SK-N-SH (cell line): ENCODE results near the gene HS1BP3. TPM values are rescaled to one million over a fixed set of nuclear protein-coding genes. Genes with fewer than 3 reads are reported as not detected.

Experiments used
- CTCF ChIA-PET: fragments of 300-600, 350-600 bp; formaldehyde crosslinking; extraction: SDS; loops from one replicate; lab custom pipeline; 2021; lab: Yijun Ruan, JAX
- POLR2A ChIA-PET: fragments of 350-600 bp; sonication (Branson Sonifier 250); formaldehyde crosslinking; extraction: SDS; loops from one replicate; lab custom pipeline; 2020; ENCODE audit warnings: antibody characterized with exemption, inconsistent platforms; lab: Yijun Ruan, JAX
- DNase-seq: peaks from one replicate; pipeline ENCODE4 v3.0.0; 2012
- H2AFZ ChIP-seq: fragments of 200-600 bp; sonication (generic); 2 replicates; pipeline ENCODE4 v1.8.1; 2016; ENCODE audit warnings: antibody characterized with exemption, mild to moderate bottlenecking, low read depth
- H3F3A ChIP-seq: fragments of 200-600 bp; sonication (generic); replicated peaks from 2 replicates; pipeline ENCODE3; 2016; ENCODE audit warnings: antibody characterized with exemption, mild to moderate bottlenecking; ENCODE audit not compliant: insufficient read depth
- H3K27ac ChIP-seq, 2 experiments: fragments of 200-500 bp in 1 of 2; fragments of 200-600 bp in 1 of 2; sonication (Bioruptor generic) in 1 of 2; sonication (generic), shearing (Covaris generic) in 1 of 2; 2 replicates each; pipeline versions ENCODE4 v1.5.1 to v1.6.1; 2014 to 2016; ENCODE audit warnings: low read depth in 2 of 2, inconsistent platforms in 1 of 2, low read length in 1 of 2, mild to moderate bottlenecking in 1 of 2, mixed read lengths in 1 of 2
- H3K27me3 ChIP-seq: fragments of 200-600 bp; sonication (generic), shearing (Covaris generic); 2 replicates; pipeline ENCODE4 v1.6.1; 2016; ENCODE audit warnings: mixed run types; ENCODE audit not compliant: insufficient read depth
- H3K36me3 ChIP-seq, 2 experiments: fragments of 200-500 bp in 1 of 2; fragments of 200-600 bp in 1 of 2; sonication (Bioruptor generic) in 1 of 2; sonication (generic) in 1 of 2; replicated peaks in 1 of 2; 2 replicates each; pipeline versions ENCODE3 to v1.5.1; 2014 to 2016; ENCODE audit warnings: low read length in 1 of 2, mild to moderate bottlenecking in 1 of 2; ENCODE audit not compliant: insufficient read depth in 2 of 2, control insufficient read depth in 1 of 2
- H3K4me1 ChIP-seq, 2 experiments: fragments of 200-500 bp in 1 of 2; fragments of 200-600 bp in 1 of 2; sonication (Bioruptor generic) in 1 of 2; sonication (generic), shearing (Covaris generic) in 1 of 2; 2 replicates each; pipeline versions ENCODE4 v1.5.1 to v1.6.1; 2014 to 2016; ENCODE audit warnings: low read depth in 1 of 2, low read length in 1 of 2, mixed run types in 1 of 2; ENCODE audit not compliant: insufficient read depth in 2 of 2, control insufficient read depth in 1 of 2
- H3K4me2 ChIP-seq: fragments of 200-600 bp; sonication (generic), shearing (Covaris generic); 2 replicates; pipeline ENCODE4 v1.6.1; 2017; ENCODE audit warnings: mixed run types
- H3K4me3 ChIP-seq, 2 experiments: fragments of 200-500 bp in 1 of 2; fragments of 200-600 bp in 1 of 2; sonication (Bioruptor generic) in 1 of 2; sonication (generic), shearing (Covaris generic) in 1 of 2; 2 replicates each; pipeline versions ENCODE4 v1.5.1 to v1.8.1; 2014 to 2016; ENCODE audit warnings: low read depth in 2 of 2, inconsistent platforms in 1 of 2, low read length in 1 of 2, mild to moderate bottlenecking in 1 of 2, mixed read lengths in 1 of 2, moderate library complexity in 1 of 2
- H3K79me2 ChIP-seq: fragments of 200-600 bp; sonication (generic); 2 replicates; pipeline ENCODE4 v1.8.1; 2017; ENCODE audit warnings: mild to moderate bottlenecking; ENCODE audit not compliant: insufficient read depth
- H3K9ac ChIP-seq: fragments of 200-600 bp; sonication (generic); 2 replicates; pipeline ENCODE4 v1.6.1; 2017; ENCODE audit warnings: mixed run types
- H3K9me2 ChIP-seq: fragments of 200-600 bp; sonication (generic); 2 replicates; pipeline ENCODE4 v1.6.1; 2017; ENCODE audit warnings: mixed run types
- H3K9me3 ChIP-seq: fragments of 200-600 bp; sonication (generic); 2 replicates; pipeline ENCODE4 v1.6.1; 2017; ENCODE audit warnings: mixed run types, mild to moderate bottlenecking, moderate library complexity
- H4K20me1 ChIP-seq: fragments of 200-600 bp; sonication (generic); 2 replicates; pipeline ENCODE4 v1.6.1; 2017; ENCODE audit warnings: mild to moderate bottlenecking, mixed run types; ENCODE audit not compliant: insufficient read depth
- ELF1 ChIP-seq: IDR thresholded peaks from 2 replicates; pipeline ENCODE4 v1.4.0; 2012
- EP300 ChIP-seq, 2 experiments: IDR thresholded peaks; 2 replicates each; pipeline versions ENCODE4 v1.4.0 to v1.6.1; 2012; ENCODE audit warnings: borderline replicate concordance in 1 of 2, low read depth in 1 of 2, low read length in 1 of 2
- FOXM1 ChIP-seq: IDR thresholded peaks from 2 replicates; pipeline ENCODE4 v1.4.0; 2012; ENCODE audit warnings: low read depth, mild to moderate bottlenecking
- GABPA ChIP-seq: IDR thresholded peaks from 2 replicates; pipeline ENCODE4 v1.4.0; 2012; ENCODE audit warnings: low read depth, mild to moderate bottlenecking
- GATA2 ChIP-seq: sonication (generic); formaldehyde crosslinking; IDR thresholded peaks from 2 replicates; pipeline ENCODE4 v1.5.0; 2020; ENCODE audit warnings: mild to moderate bottlenecking, missing genetic modification reagents
- IRF3 ChIP-seq: fragments of 150-350 bp; IDR thresholded peaks from 2 replicates; pipeline ENCODE4 v1.6.1; 2016; ENCODE audit warnings: mild to moderate bottlenecking, low read depth, low read length
- JUND ChIP-seq: IDR thresholded peaks from 2 replicates; pipeline ENCODE4 v1.4.0; 2012
- MEF2A ChIP-seq: IDR thresholded peaks from 2 replicates; pipeline ENCODE4 v1.4.0; 2012; ENCODE audit warnings: low read depth, borderline replicate concordance
- NFIC ChIP-seq: IDR thresholded peaks from 2 replicates; pipeline ENCODE4 v1.4.0; 2012; ENCODE audit warnings: borderline replicate concordance
- NRF1 ChIP-seq: IDR thresholded peaks from 2 replicates; pipeline ENCODE4 v1.6.1; 2012; ENCODE audit warnings: low read depth, mild to moderate bottlenecking, low read length
- PBX3 ChIP-seq: IDR thresholded peaks from 2 replicates; pipeline ENCODE4; 2012
- POLR2AphosphoS5 ChIP-seq: IDR thresholded peaks from 2 replicates; pipeline ENCODE4 v1.6.1; 2012; ENCODE audit warnings: low read depth, low read length
- RAD21 ChIP-seq: IDR thresholded peaks from 2 replicates; pipeline ENCODE4 v1.6.1; 2012; ENCODE audit warnings: mild to moderate bottlenecking, low read length
- RFX5 ChIP-seq: IDR thresholded peaks from 2 replicates; pipeline ENCODE4 v1.6.1; 2012; ENCODE audit warnings: mild to moderate bottlenecking, improper control_type of control experiment, low read length
- YY1 ChIP-seq: IDR thresholded peaks from 2 replicates; pipeline ENCODE4 v1.4.0; 2012; ENCODE audit warnings: low read depth, mild to moderate bottlenecking
- WGBS: methylation state at CpG from one replicate; pipeline ENCODE4 v1.1.6; 2017; ENCODE audit warnings: low lambda C conversion rate; 5-methylcytosine and 5-hydroxymethylcytosine counted together
- polyA plus RNA-seq, 3 experiments: library from polyadenylated mRNA; depleted of rRNA; stranded (reverse); fragments of >200 nt; gene quantifications; 2 replicates each; pipeline ENCODE4 v1.2.3, GENCODE V29; 2012
- TF ChIP-seq, protein P1 (sequence below): fragments of 200-600 bp; sonication (generic); IDR thresholded peaks from 2 replicates; pipeline ENCODE4 v1.6.1; 2017; ENCODE audit warnings: antibody characterized with exemption, mild to moderate bottlenecking, moderate library complexity
- TF ChIP-seq, protein P2 (sequence below): IDR thresholded peaks from 2 replicates; pipeline ENCODE4 v1.4.0; 2012; ENCODE audit warnings: low read depth, borderline replicate concordance

The HS1BP3 gene
- polyA plus RNA-seq, 1 of the 3 experiments (the other 2 are of a cell fraction): 20.1 TPM

- TF ChIP-seq, protein P1, sequence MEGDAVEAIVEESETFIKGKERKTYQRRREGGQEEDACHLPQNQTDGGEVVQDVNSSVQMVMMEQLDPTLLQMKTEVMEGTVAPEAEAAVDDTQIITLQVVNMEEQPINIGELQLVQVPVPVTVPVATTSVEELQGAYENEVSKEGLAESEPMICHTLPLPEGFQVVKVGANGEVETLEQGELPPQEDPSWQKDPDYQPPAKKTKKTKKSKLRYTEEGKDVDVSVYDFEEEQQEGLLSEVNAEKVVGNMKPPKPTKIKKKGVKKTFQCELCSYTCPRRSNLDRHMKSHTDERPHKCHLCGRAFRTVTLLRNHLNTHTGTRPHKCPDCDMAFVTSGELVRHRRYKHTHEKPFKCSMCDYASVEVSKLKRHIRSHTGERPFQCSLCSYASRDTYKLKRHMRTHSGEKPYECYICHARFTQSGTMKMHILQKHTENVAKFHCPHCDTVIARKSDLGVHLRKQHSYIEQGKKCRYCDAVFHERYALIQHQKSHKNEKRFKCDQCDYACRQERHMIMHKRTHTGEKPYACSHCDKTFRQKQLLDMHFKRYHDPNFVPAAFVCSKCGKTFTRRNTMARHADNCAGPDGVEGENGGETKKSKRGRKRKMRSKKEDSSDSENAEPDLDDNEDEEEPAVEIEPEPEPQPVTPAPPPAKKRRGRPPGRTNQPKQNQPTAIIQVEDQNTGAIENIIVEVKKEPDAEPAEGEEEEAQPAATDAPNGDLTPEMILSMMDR: no peak
- TF ChIP-seq EP300 (IDR thresholded peaks at IDR 0.05; ENCODE audit: borderline replicate concordance in 1 of 2, low read depth in 1 of 2, low read length in 1 of 2): no peak
- TF ChIP-seq RFX5: no peak
- TF ChIP-seq ELF1: no peak
- TF ChIP-seq PBX3: no peak
- no peak for TF ChIP-seq IRF3
- TF ChIP-seq FOXM1: no peak
- Histone ChIP-seq H3K9me2 (no peaks in the 10 kb centered on the region), H3K27me3 (no peaks in the 10 kb centered on the region), H2AFZ (no peak overlapping the region), H4K20me1 (peaks cover 9% of the 10 kb centered on the region), H3K9me3 (no peaks in the 10 kb centered on the region), H3F3A (peaks cover 4% of the 10 kb centered on the region), H3K4me2 (no peak overlapping the region), H3K4me3 (no peak overlapping the region), H3K9ac (no peak overlapping the region), H3K27ac (no peak overlapping the region), H3K79me2 (no peaks in the 10 kb centered on the region), H3K4me1 (peaks cover 14 to 23% of the 10 kb centered on the region in 2 experiments), H3K36me3 (peaks cover 0 to 19% of the 10 kb centered on the region in 2 experiments)
- 95% methylated on average over 11 of the region's 14 CpGs for WGBS
- CTCF ChIA-PET: interaction anchor here (1.0 to 6.7 kb wide), 11 partner anchors 13 to 314 kb away, joined by 3 to 188 read pairs (median 103); partner anchors contain the start of genes HS1BP3 and RHOB
- POLR2A ChIA-PET: interaction anchor here (2.1 kb wide), 1 partner anchor 193 kb away, joined by 11 read pairs; the partner anchor contains the start of gene RHOB
- DNase-seq: no peak
These were observed 10.3 kb downstream of the HS1BP3 start for GRCh38 chr2:20640411-20641122.

- no peaks in the 10 kb centered on the region for H3K9me2 ChIP-seq
- TF ChIP-seq NFIC (no peak), RAD21 (no peak), POLR2AphosphoS5 (no peak), RFX5 (no peak), NRF1 (no peak), JUND (no peak), GATA2 (CRISPR knock-in tag) (no peak), YY1 (no peak), GABPA (no peak), MEF2A (no peak), PBX3 (no peak), ELF1 (no peak)
- TF ChIP-seq, protein P2, sequence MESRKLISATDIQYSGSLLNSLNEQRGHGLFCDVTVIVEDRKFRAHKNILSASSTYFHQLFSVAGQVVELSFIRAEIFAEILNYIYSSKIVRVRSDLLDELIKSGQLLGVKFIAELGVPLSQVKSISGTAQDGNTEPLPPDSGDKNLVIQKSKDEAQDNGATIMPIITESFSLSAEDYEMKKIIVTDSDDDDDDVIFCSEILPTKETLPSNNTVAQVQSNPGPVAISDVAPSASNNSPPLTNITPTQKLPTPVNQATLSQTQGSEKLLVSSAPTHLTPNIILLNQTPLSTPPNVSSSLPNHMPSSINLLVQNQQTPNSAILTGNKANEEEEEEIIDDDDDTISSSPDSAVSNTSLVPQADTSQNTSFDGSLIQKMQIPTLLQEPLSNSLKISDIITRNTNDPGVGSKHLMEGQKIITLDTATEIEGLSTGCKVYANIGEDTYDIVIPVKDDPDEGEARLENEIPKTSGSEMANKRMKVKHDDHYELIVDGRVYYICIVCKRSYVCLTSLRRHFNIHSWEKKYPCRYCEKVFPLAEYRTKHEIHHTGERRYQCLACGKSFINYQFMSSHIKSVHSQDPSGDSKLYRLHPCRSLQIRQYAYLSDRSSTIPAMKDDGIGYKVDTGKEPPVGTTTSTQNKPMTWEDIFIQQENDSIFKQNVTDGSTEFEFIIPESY: no peak
These were observed 12.1 kb downstream of the HS1BP3 start for GRCh38 chr2:20638646-20639430.

More at GRCh38 chr2:20638646-20639430, 12.1 kb downstream of the HS1BP3 start:
- ChIA-PET CTCF (interaction anchor here (0.6 to 6.7 kb wide), 11 partner anchors 14 to 259 kb away, joined by 3 to 188 read pairs (median 107); partner anchors contain the start of genes HS1BP3 and RHOB), POLR2A (interaction anchor here (2.1 kb wide), 1 partner anchor 192 kb away, joined by 11 read pairs; the partner anchor contains the start of gene RHOB)
- no peak overlapping the region for H2AFZ ChIP-seq
- H3K4me2 ChIP-seq: no peak overlapping the region
- WGBS: 93% methylated on average over 14 of the region's 15 CpGs
- H3K4me1 ChIP-seq: peaks cover 29 to 38% of the 10 kb centered on the region in 2 experiments
- H3K9ac ChIP-seq: no peak overlapping the region
- H3K27me3 ChIP-seq: no peaks in the 10 kb centered on the region
- H3K4me3 ChIP-seq: no peak overlapping the region
- peaks cover 0 to 12% of the 10 kb centered on the region in 2 experiments for H3K36me3 ChIP-seq
- no peaks in the 10 kb centered on the region for H3K9me3 ChIP-seq
- H3F3A ChIP-seq: no peaks in the 10 kb centered on the region
- DNase-seq: no peak
- no peaks in the 10 kb centered on the region for H3K79me2 ChIP-seq
- no peak overlapping the region for H3K27ac ChIP-seq
- peaks cover 9% of the 10 kb centered on the region for H4K20me1 ChIP-seq
